Activated CD4-positive, alpha-beta T cell treated with anti-CD3 and anti-CD28 coated beads for 4 hours (primary cell): ENCODE measurements around the gene EIPR1.

Experiments used
- DNase-seq, 2 donors: peaks; one replicate each; pipeline ENCODE4 v3.0.0-alpha.2; 2020

The EIPR1 gene

GRCh38 chr2:3377612-3378432 is at the start of gene EIPR1:
TSS of gene EIPR1 (minus strand) at chr2:3377818. CDS start at chr2:3377689, 129 bp downstream.
- DNase-seq = peak; percentile 92 to 93

GRCh38 chr2:3427272-3427671 is 49.7 kb upstream of the EIPR1 start:
- no peak for DNase-seq

- DNase-seq = no peak
These were observed 49.0 kb upstream of the EIPR1 start for GRCh38 chr2:3426615-3427014.

- DNase-seq = no peak
These were observed 46.7 kb upstream of the EIPR1 start for GRCh38 chr2:3424171-3424795.

GRCh38 chr2:3423492-3424170 is 46.0 kb upstream of the EIPR1 start:
- DNase-seq = peak; percentile 50 to 81

- no peak for DNase-seq
These were observed 44.7 kb upstream of the EIPR1 start for GRCh38 chr2:3422161-3422779.

- DNase-seq = no peak
These were observed 44.0 kb upstream of the EIPR1 start for GRCh38 chr2:3421580-3421979.

GRCh38 chr2:3420769-3421397 is 43.3 kb upstream of the EIPR1 start:
- no peak for DNase-seq

GRCh38 chr2:3420076-3420768 is 42.6 kb upstream of the EIPR1 start:
- no peak for DNase-seq

GRCh38 chr2:3418766-3419404 is 41.3 kb upstream of the EIPR1 start:
- no peak for DNase-seq

- DNase-seq = no peak
These were observed 36.7 kb upstream of the EIPR1 start for GRCh38 chr2:3414133-3414860.

GRCh38 chr2:3413697-3414096 is 36.1 kb upstream of the EIPR1 start:
- DNase-seq = no peak

- no peak for DNase-seq
These were observed 33.5 kb upstream of the EIPR1 start for GRCh38 chr2:3411103-3411502.

GRCh38 chr2:3409627-3410170 is 32.1 kb upstream of the EIPR1 start:
- DNase-seq = no peak

- DNase-seq = no peak
These were observed 31.2 kb upstream of the EIPR1 start for GRCh38 chr2:3408781-3409180.

GRCh38 chr2:3406501-3406900 is 28.9 kb upstream of the EIPR1 start:
- DNase-seq = no peak

- no peak for DNase-seq
These were observed 28.3 kb upstream of the EIPR1 start for GRCh38 chr2:3405876-3406275.

- DNase-seq = no peak
These were observed 27.7 kb upstream of the EIPR1 start for GRCh38 chr2:3405307-3405706.

GRCh38 chr2:3404349-3404894 is 26.8 kb upstream of the EIPR1 start:
- DNase-seq = no peak

- DNase-seq = no peak
These were observed 26.1 kb upstream of the EIPR1 start for GRCh38 chr2:3403587-3404334.
